ENCODE data around the gene PROS1.
"Not testable (repeated sequence)": the region's sequence is repeated elsewhere in the genome, so short reads cannot be mapped to it uniquely, and the experiment has no call there.

PROS1 gene

GRCh38 chr3:93867425-93867824 lies 106.3 kb downstream of the PROS1 start:
- DNase-seq = no peak

DNA sequence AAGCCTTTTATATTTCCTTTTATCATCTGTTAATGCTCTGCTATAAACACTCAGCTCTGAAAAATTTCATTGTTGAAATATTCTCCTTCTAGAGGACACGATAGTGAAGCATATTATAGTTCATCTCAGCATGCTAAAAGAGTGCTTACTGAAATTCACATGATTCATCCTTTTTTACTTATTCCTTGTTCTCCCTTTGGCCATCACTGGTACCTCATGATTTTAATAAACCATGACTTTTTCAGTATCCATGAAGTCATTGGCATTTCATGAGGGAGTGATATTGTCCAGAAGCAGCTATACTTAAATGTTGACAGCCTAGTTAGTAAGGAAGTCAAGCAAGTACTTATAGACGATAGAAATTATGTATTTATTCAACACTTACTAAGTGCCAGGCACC lies 112.7 kb downstream of the PROS1 start:
- DNase-seq = no peak

GRCh38 chr3:93855401-93855800 lies 118.3 kb downstream of the PROS1 start:
- DNase-seq = no peak

DNA sequence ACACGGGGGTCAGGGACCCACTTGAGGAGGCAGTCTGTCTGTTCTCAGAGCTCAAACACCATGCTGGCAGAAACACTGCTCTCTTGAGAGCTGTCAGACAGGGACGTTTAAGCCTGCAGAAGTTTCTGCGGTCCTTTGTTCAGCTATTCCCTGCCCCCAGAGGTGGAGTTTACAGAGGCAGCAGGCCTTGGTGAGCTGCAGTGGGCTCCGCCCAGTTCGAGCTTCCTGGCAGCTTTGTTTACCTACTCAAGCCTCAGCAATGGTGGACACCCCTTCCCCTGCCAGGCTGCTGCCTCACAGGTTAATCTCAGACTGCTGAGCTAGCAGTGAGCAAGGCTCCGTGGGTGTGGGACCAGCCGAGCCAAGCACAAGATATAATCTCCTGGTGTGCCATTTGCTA lies 121.5 kb downstream of the PROS1 start:
- DNase-seq = not testable (repeated sequence)

- DNase-seq = no peak
Measured at GRCh38 chr3:93843981-93844380, 129.7 kb downstream of the PROS1 start.

DNA sequence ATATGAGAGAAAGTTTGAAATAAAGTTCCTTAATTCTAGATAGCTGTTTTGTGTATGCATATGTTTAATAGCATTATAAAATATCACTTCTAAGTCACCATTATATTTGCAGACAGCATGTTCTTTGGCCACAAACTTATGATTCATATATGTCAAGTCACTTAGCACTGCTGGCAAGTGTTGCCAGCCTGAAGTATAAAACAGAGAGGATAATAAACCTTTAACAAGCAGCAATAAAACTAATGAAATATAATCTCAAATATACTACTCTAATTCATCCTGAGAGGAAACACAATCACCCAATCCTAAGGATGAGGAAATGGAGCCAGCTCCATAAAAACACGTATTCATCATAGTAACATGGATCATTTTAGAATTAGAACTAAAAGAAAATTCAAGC lies 134.5 kb downstream of the PROS1 start:
- not testable (repeated sequence) for DNase-seq

All from central memory CD4-positive, alpha-beta T cell (primary cell).